Lower lobe of right lung (tissue), 2 donors: ENCODE measurements around the gene MTX2. TPM values are rescaled to one million over a fixed set of nuclear protein-coding genes. Genes with fewer than 3 reads are reported as not detected.
"Not testable (repeated sequence)": the region's sequence is repeated elsewhere in the genome, so short reads cannot be mapped to it uniquely, and the experiment has no call there.

Experiments
- ATAC-seq, 2 donors: fragments of 200-7000 bp; cut with Tn5 transposase; one replicate each; pipeline ENCODE4 v1.9.1; 2020 to 2022; ENCODE audit warnings: mild to moderate bottlenecking in 2 of 2, moderate library complexity in 2 of 2
- DNase-seq: peaks from one replicate; pipeline ENCODE4 v3.0.0-alpha.2; 2020
- H3K27ac ChIP-seq: fragments of 200-600 bp; one replicate; pipeline ENCODE4 v1.8.0; 2022
- H3K27me3 ChIP-seq: fragments of 200-600 bp; one replicate; pipeline ENCODE4 v1.8.0; 2022; ENCODE audit warnings: low read depth
- H3K36me3 ChIP-seq: fragments of 200-600 bp; one replicate; pipeline ENCODE4 v1.8.0; 2022; ENCODE audit warnings: mild to moderate bottlenecking
- H3K4me1 ChIP-seq: fragments of 200-600 bp; one replicate; pipeline ENCODE4 v1.8.0; 2022
- H3K4me3 ChIP-seq: fragments of 200-600 bp; one replicate; pipeline ENCODE4 v1.8.0; 2022; ENCODE audit warnings: mild to moderate bottlenecking
- H3K9me3 ChIP-seq: fragments of 200-600 bp; one replicate; pipeline ENCODE4 v1.8.0; 2022
- CTCF ChIP-seq: fragments of 200-600 bp; IDR thresholded peaks from one replicate; pipeline ENCODE4 v1.8.0; 2022; ENCODE audit warnings: antibody characterized with exemption, mild to moderate bottlenecking
- intact Hi-C: fragments of 100-400 bp; cut with DNase I; formaldehyde crosslinking; loops from one replicate; pipeline ENCODE4 v1.11.0; 2022
- total RNA-seq: library from RNA; stranded (reverse); fragmentation: NEBNext Ultra II Directional; extraction: Animal tissue kit (Norgen Biotek cat#: 25700); gene quantifications from one replicate; pipeline ENCODE4 v1.2.1, GENCODE V29; 2021
- donor health status: DM: no; HTN: yes; CAD: no; lungs with severe emphysema.

Gene MTX2
- total RNA-seq, 1 donor from 2014 or later: 16.2 TPM

- ATAC-seq (no peak), DNase-seq (no peak)
- Histone ChIP-seq H3K4me1 (no peaks in the 10 kb centered on the region), H3K36me3 (no peaks in the 10 kb centered on the region), H3K27me3 (no peaks in the 10 kb centered on the region), H3K9me3 (no peaks in the 10 kb centered on the region), H3K27ac (no peak overlapping the region), H3K4me3 (no peak overlapping the region)
- TF ChIP-seq CTCF: no peak
- intact Hi-C loops: no loop called here
Measured at GRCh38 chr2:176368349-176368748, 99.1 kb downstream of the MTX2 start.

GRCh38 chr2:176370467-176371171, 101.4 kb downstream of the MTX2 start:
- H3K9me3 ChIP-seq: no peaks in the 10 kb centered on the region
- ATAC-seq: no peak
- no peak for TF ChIP-seq CTCF
- no peak overlapping the region for H3K27ac ChIP-seq
- no peaks in the 10 kb centered on the region for H3K27me3 ChIP-seq
- no peaks in the 10 kb centered on the region for H3K4me1 ChIP-seq
- no peak overlapping the region for H3K4me3 ChIP-seq
- no peaks in the 10 kb centered on the region for H3K36me3 ChIP-seq
- DNase-seq: no peak
- intact Hi-C loops: no loop called here

- H3K36me3 ChIP-seq, DNase-seq, ATAC-seq, intact Hi-C loops, H3K4me3 ChIP-seq, H3K27ac ChIP-seq, H3K9me3 ChIP-seq, H3K4me1 ChIP-seq, H3K27me3 ChIP-seq: not testable (repeated sequence)
Measured at GRCh38 chr2:176373155-176373554, 103.9 kb downstream of the MTX2 start.

- TF ChIP-seq CTCF: no peak
Measured at GRCh38 chr2:176378323-176378722, 109.1 kb downstream of the MTX2 start.

GRCh38 chr2:176380341-176380740, 111.1 kb downstream of the MTX2 start:
- ATAC-seq (no peak), DNase-seq (no peak)
- Histone ChIP-seq H3K36me3 (no peaks in the 10 kb centered on the region), H3K4me3 (no peak overlapping the region), H3K27ac (no peak overlapping the region), H3K27me3 (no peaks in the 10 kb centered on the region), H3K9me3 (peaks cover 21% of the 10 kb centered on the region), H3K4me1 (no peaks in the 10 kb centered on the region)
- intact Hi-C loops: no loop called here
- no peak for TF ChIP-seq CTCF

More at GRCh38 chr2:176378323-176378722, 109.1 kb downstream of the MTX2 start:
- peaks cover 21% of the 10 kb centered on the region for H3K9me3 ChIP-seq
- H3K36me3 ChIP-seq: no peaks in the 10 kb centered on the region
- no peak overlapping the region for H3K27ac ChIP-seq
- ATAC-seq (no peak), DNase-seq (no peak)
- intact Hi-C loops: no loop called here
- H3K4me1 ChIP-seq: no peaks in the 10 kb centered on the region
- H3K4me3 ChIP-seq: no peak overlapping the region
- H3K27me3 ChIP-seq: no peaks in the 10 kb centered on the region

GRCh38 chr2:176383100-176383499, 113.9 kb downstream of the MTX2 start:
- TF ChIP-seq CTCF: no peak
- peaks cover 13% of the 10 kb centered on the region for H3K9me3 ChIP-seq

More at GRCh38 chr2:176383100-176383499, 113.9 kb downstream of the MTX2 start:
- H3K4me1 ChIP-seq: no peaks in the 10 kb centered on the region
- DNase-seq: no peak
- no peaks in the 10 kb centered on the region for H3K36me3 ChIP-seq
- H3K27ac ChIP-seq: no peak overlapping the region
- no peak overlapping the region for H3K4me3 ChIP-seq
- no peak for ATAC-seq
- H3K27me3 ChIP-seq: no peaks in the 10 kb centered on the region
- intact Hi-C loops: no loop called here
